ENCODE results near the gene MICAL1.

Gene MICAL1

GRCh38 chr6:109442393-109442924 is 13.1 kb downstream of the MICAL1 start:
- Histone ChIP-seq H3K4me1 (ENCODE audit: insufficient read depth, low read length) (peaks cover 7% of the 10 kb centered on the region), H3K27ac (ENCODE audit: low read length) (no peak overlapping the region), H3K36me3 (ENCODE audit: insufficient read depth, low read depth, low read length) (peaks cover 40% of the 10 kb centered on the region), H3K9me3 (ENCODE audit: insufficient read depth, low read depth, low read length) (no peaks in the 10 kb centered on the region), H3K9ac (ENCODE audit: low read depth, low read length) (no peak overlapping the region), H3K4me3 (ENCODE audit: low read length) (no peak overlapping the region), H3K27me3 (ENCODE audit: insufficient read depth, low read length) (peaks cover 12% of the 10 kb centered on the region)

GRCh38 chr6:109441069-109441816 is 14.3 kb downstream of the MICAL1 start:
- Histone ChIP-seq H3K9me3 (ENCODE audit: insufficient read depth, low read depth, low read length) (no peaks in the 10 kb centered on the region), H3K27ac (ENCODE audit: low read length) (no peak overlapping the region), H3K9ac (ENCODE audit: low read depth, low read length) (peak overlapping the region; percentile 86), H3K36me3 (ENCODE audit: insufficient read depth, low read depth, low read length) (peaks cover 40% of the 10 kb centered on the region), H3K4me3 (ENCODE audit: low read length) (peak overlapping the region; percentile 90), H3K27me3 (ENCODE audit: insufficient read depth, low read length) (peaks cover 12% of the 10 kb centered on the region), H3K4me1 (ENCODE audit: insufficient read depth, low read length) (peaks cover 7% of the 10 kb centered on the region)

- peaks cover 12% of the 10 kb centered on the region for H3K27me3 ChIP-seq (ENCODE audit: insufficient read depth, low read length)
- no peaks in the 10 kb centered on the region for H3K9me3 ChIP-seq (ENCODE audit: insufficient read depth, low read depth, low read length)
- peak within 1 kb of the TSS; percentile 86 for H3K9ac ChIP-seq (ENCODE audit: low read depth, low read length)
- H3K4me1 ChIP-seq (ENCODE audit: insufficient read depth, low read length) = peaks cover 7% of the 10 kb centered on the region
- H3K36me3 ChIP-seq (ENCODE audit: insufficient read depth, low read depth, low read length) = peaks cover 35% of the 10 kb centered on the region
- H3K4me3 ChIP-seq (ENCODE audit: low read length) = peak within 1 kb of the TSS; percentile 90
- no peak within 1 kb of the TSS for H3K27ac ChIP-seq (ENCODE audit: low read length)
Measured at GRCh38 chr6:109440331-109441068, 15.1 kb downstream of the MICAL1 start, which contains the start of the genes PPIL6 and SMPD2. PPIL6 (minus strand) TSS chr6:109440628; CDS start chr6:109440590, 38 bp downstream. SMPD2 (plus strand) TSS chr6:109440724; CDS start chr6:109441122, 398 bp downstream.

- Histone ChIP-seq H3K27ac (ENCODE audit: low read length) (no peak overlapping the region), H3K9ac (ENCODE audit: low read depth, low read length) (no peak overlapping the region), H3K36me3 (ENCODE audit: insufficient read depth, low read depth, low read length) (no peaks in the 10 kb centered on the region), H3K9me3 (ENCODE audit: insufficient read depth, low read depth, low read length) (no peaks in the 10 kb centered on the region), H3K4me1 (ENCODE audit: insufficient read depth, low read length) (no peaks in the 10 kb centered on the region), H3K4me3 (ENCODE audit: low read length) (no peak overlapping the region), H3K27me3 (ENCODE audit: insufficient read depth, low read length) (peaks cover 12% of the 10 kb centered on the region)
Measured at GRCh38 chr6:109436041-109436440, 19.5 kb downstream of the MICAL1 start.

- no peaks in the 10 kb centered on the region for H3K9me3 ChIP-seq (ENCODE audit: insufficient read depth, low read depth, low read length)
- H3K36me3 ChIP-seq (ENCODE audit: insufficient read depth, low read depth, low read length) = no peaks in the 10 kb centered on the region
- no peak overlapping the region for H3K9ac ChIP-seq (ENCODE audit: low read depth, low read length)
- H3K4me1 ChIP-seq (ENCODE audit: insufficient read depth, low read length) = no peaks in the 10 kb centered on the region
- no peak overlapping the region for H3K27ac ChIP-seq (ENCODE audit: low read length)
- H3K27me3 ChIP-seq (ENCODE audit: insufficient read depth, low read length) = peaks cover 7% of the 10 kb centered on the region
- no peak overlapping the region for H3K4me3 ChIP-seq (ENCODE audit: low read length)
Measured at GRCh38 chr6:109434456-109434855, 21.1 kb downstream of the MICAL1 start.

GRCh38 chr6:109429496-109429895 is 26.1 kb downstream of the MICAL1 start:
- H3K9me3 ChIP-seq (ENCODE audit: insufficient read depth, low read depth, low read length) = no peaks in the 10 kb centered on the region
- no peaks in the 10 kb centered on the region for H3K27me3 ChIP-seq (ENCODE audit: insufficient read depth, low read length)
- H3K36me3 ChIP-seq (ENCODE audit: insufficient read depth, low read depth, low read length) = no peaks in the 10 kb centered on the region
- no peak overlapping the region for H3K9ac ChIP-seq (ENCODE audit: low read depth, low read length)
- H3K4me1 ChIP-seq (ENCODE audit: insufficient read depth, low read length) = no peaks in the 10 kb centered on the region
- H3K4me3 ChIP-seq (ENCODE audit: low read length) = no peak overlapping the region
- no peak overlapping the region for H3K27ac ChIP-seq (ENCODE audit: low read length)

- H3K36me3 ChIP-seq (ENCODE audit: insufficient read depth, low read depth, low read length) = no peaks in the 10 kb centered on the region
- no peak overlapping the region for H3K4me3 ChIP-seq (ENCODE audit: low read length)
- H3K9ac ChIP-seq (ENCODE audit: low read depth, low read length) = no peak overlapping the region
- H3K27ac ChIP-seq (ENCODE audit: low read length) = no peak overlapping the region
- H3K27me3 ChIP-seq (ENCODE audit: insufficient read depth, low read length) = no peaks in the 10 kb centered on the region
- H3K4me1 ChIP-seq (ENCODE audit: insufficient read depth, low read length) = no peaks in the 10 kb centered on the region
- H3K9me3 ChIP-seq (ENCODE audit: insufficient read depth, low read depth, low read length) = no peaks in the 10 kb centered on the region
Measured at GRCh38 chr6:109428889-109429477, 26.6 kb downstream of the MICAL1 start.

- no peak overlapping the region for H3K27ac ChIP-seq (ENCODE audit: low read length)
- H3K4me3 ChIP-seq (ENCODE audit: low read length) = no peak overlapping the region
- H3K27me3 ChIP-seq (ENCODE audit: insufficient read depth, low read length) = no peaks in the 10 kb centered on the region
- H3K36me3 ChIP-seq (ENCODE audit: insufficient read depth, low read depth, low read length) = no peaks in the 10 kb centered on the region
- no peaks in the 10 kb centered on the region for H3K9me3 ChIP-seq (ENCODE audit: insufficient read depth, low read depth, low read length)
- no peak overlapping the region for H3K9ac ChIP-seq (ENCODE audit: low read depth, low read length)
- H3K4me1 ChIP-seq (ENCODE audit: insufficient read depth, low read length) = no peaks in the 10 kb centered on the region
Measured at GRCh38 chr6:109424946-109425345, 30.6 kb downstream of the MICAL1 start.

GRCh38 chr6:109421184-109421583 is 34.4 kb downstream of the MICAL1 start:
- Histone ChIP-seq H3K27me3 (ENCODE audit: insufficient read depth, low read length) (no peaks in the 10 kb centered on the region), H3K4me3 (ENCODE audit: low read length) (no peak overlapping the region), H3K27ac (ENCODE audit: low read length) (no peak overlapping the region), H3K9me3 (ENCODE audit: insufficient read depth, low read depth, low read length) (no peaks in the 10 kb centered on the region), H3K4me1 (ENCODE audit: insufficient read depth, low read length) (no peaks in the 10 kb centered on the region), H3K36me3 (ENCODE audit: insufficient read depth, low read depth, low read length) (no peaks in the 10 kb centered on the region), H3K9ac (ENCODE audit: low read depth, low read length) (no peak overlapping the region)

- no peaks in the 10 kb centered on the region for H3K4me1 ChIP-seq (ENCODE audit: insufficient read depth, low read length)
- H3K27me3 ChIP-seq (ENCODE audit: insufficient read depth, low read length) = no peaks in the 10 kb centered on the region
- H3K9ac ChIP-seq (ENCODE audit: low read depth, low read length) = no peak overlapping the region
- no peak overlapping the region for H3K27ac ChIP-seq (ENCODE audit: low read length)
- H3K9me3 ChIP-seq (ENCODE audit: insufficient read depth, low read depth, low read length) = no peaks in the 10 kb centered on the region
- H3K4me3 ChIP-seq (ENCODE audit: low read length) = no peak overlapping the region
- no peaks in the 10 kb centered on the region for H3K36me3 ChIP-seq (ENCODE audit: insufficient read depth, low read depth, low read length)
Measured at GRCh38 chr6:109420751-109421150, 34.8 kb downstream of the MICAL1 start.

GRCh38 chr6:109417646-109418045 is 37.9 kb downstream of the MICAL1 start:
- H3K36me3 ChIP-seq (ENCODE audit: insufficient read depth, low read depth, low read length) = no peaks in the 10 kb centered on the region
- H3K27me3 ChIP-seq (ENCODE audit: insufficient read depth, low read length) = no peaks in the 10 kb centered on the region
- no peak overlapping the region for H3K9ac ChIP-seq (ENCODE audit: low read depth, low read length)
- H3K27ac ChIP-seq (ENCODE audit: low read length) = no peak overlapping the region
- no peaks in the 10 kb centered on the region for H3K9me3 ChIP-seq (ENCODE audit: insufficient read depth, low read depth, low read length)
- H3K4me1 ChIP-seq (ENCODE audit: insufficient read depth, low read length) = no peaks in the 10 kb centered on the region
- H3K4me3 ChIP-seq (ENCODE audit: low read length) = no peak overlapping the region

Data from iPS-20b (cell line).